OCI-LY7 (cell line): ENCODE measurements around the gene GDI1. TPM values are rescaled to one million over a fixed set of nuclear protein-coding genes. Genes with fewer than 3 reads are reported as not detected.

Experiments used
- BruUV-seq: library from RNA; stranded (reverse); fragments of 400-500 nt; replicated peaks from 2 replicates; lab custom pipeline; 2021; lab: Mats Ljungman, UMichigan
- CTCF ChIA-PET: fragments of 300-600 bp; sonication (Branson Sonifier 250); formaldehyde crosslinking; loops from one replicate; lab custom pipeline; 2022; ENCODE audit warnings: antibody characterized with exemption; ENCODE audit not compliant: unreplicated experiment; lab: Charles Lee
- POLR2A ChIA-PET: fragments of 300-600 bp; sonication (Branson Sonifier 250); formaldehyde crosslinking; loops from one replicate; lab custom pipeline; 2022; ENCODE audit warnings: antibody characterized with exemption; lab: Charles Lee
- DNase-seq: peaks from one replicate; pipeline ENCODE4 v3.0.0-alpha.2; 2015; ENCODE audit warnings: low spot score
- H2AFZ ChIP-seq: fragments of 200-600 bp; sonication (generic), shearing (Covaris generic); 2 replicates; pipeline ENCODE4 v1.6.1; 2014; ENCODE audit warnings: mild to moderate bottlenecking, antibody characterized with exemption, low read length, moderate library complexity
- H3K27ac ChIP-seq: fragments of 200-600 bp; sonication (generic); 2 replicates; pipeline ENCODE4 v1.5.1; 2014; ENCODE audit warnings: mixed run types, low read depth, mild to moderate bottlenecking, moderate library complexity, low read length, inconsistent platforms; ENCODE audit not compliant: poor library complexity, severe bottlenecking
- H3K36me3 ChIP-seq: fragments of 200-600 bp; sonication (generic); 2 replicates; pipeline ENCODE4 v1.6.1; 2014; ENCODE audit warnings: mild to moderate bottlenecking, antibody characterized with exemption, low read length, moderate library complexity, mixed read lengths; ENCODE audit not compliant: insufficient read depth
- H3K4me1 ChIP-seq: fragments of 200-600 bp; sonication (generic); 2 replicates; pipeline ENCODE4 v1.5.1; 2014; ENCODE audit warnings: mild to moderate bottlenecking, low read length; ENCODE audit not compliant: insufficient read depth, poor library complexity, severe bottlenecking
- H3K4me2 ChIP-seq: fragments of 200-600 bp; sonication (generic); 2 replicates; pipeline ENCODE4 v1.6.1; 2014; ENCODE audit warnings: mild to moderate bottlenecking, low read length
- H3K4me3 ChIP-seq: fragments of 200-600 bp; sonication (generic); 2 replicates; pipeline ENCODE4 v1.5.1; 2014; ENCODE audit warnings: mild to moderate bottlenecking, low read depth, low read length; ENCODE audit not compliant: poor library complexity, severe bottlenecking
- H3K79me2 ChIP-seq: fragments of 200-600 bp; sonication (generic); 2 replicates; pipeline ENCODE4 v1.6.1; 2016; ENCODE audit warnings: low read depth, mild to moderate bottlenecking, low read length, moderate library complexity, mixed read lengths; ENCODE audit not compliant: insufficient read depth
- H3K9me2 ChIP-seq: fragments of 200-600 bp; sonication (generic); 2 replicates; pipeline ENCODE4 v1.6.1; 2016; ENCODE audit warnings: mild to moderate bottlenecking, low read length, mixed read lengths; ENCODE audit not compliant: insufficient read depth
- H3K9me3 ChIP-seq: fragments of 200-600 bp; sonication (generic); 2 replicates; pipeline ENCODE4 v1.6.1; 2014; ENCODE audit warnings: mild to moderate bottlenecking, mixed run types, low read length, mixed read lengths
- H4K20me1 ChIP-seq: fragments of 200-600 bp; sonication (generic); 2 replicates; pipeline ENCODE4 v1.6.1; 2014; ENCODE audit warnings: mild to moderate bottlenecking, antibody characterized with exemption, low read length, moderate library complexity, mixed read lengths; ENCODE audit not compliant: insufficient read depth
- EZH2phosphoT487 ChIP-seq: fragments of 200-600 bp; sonication (generic); IDR thresholded peaks from 2 replicates; pipeline ENCODE4 v1.6.1; 2018; ENCODE audit warnings: low read depth, borderline replicate concordance, mild to moderate bottlenecking, mixed run types, antibody characterized with exemption, low read length, moderate library complexity, mixed read lengths
- intact Hi-C: fragments of 100-400 bp; cut with micrococcal nuclease; formaldehyde crosslinking; loops from one replicate; pipeline ENCODE4 v1.10.0; 2022; ENCODE audit not compliant: unreplicated experiment
- total RNA-seq, 2 experiments: library from RNA; depleted of rRNA in 1 of 2; stranded (reverse); fragments of >200 nt in 1 of 2; shearing (Covaris generic) in 1 of 2; gene quantifications; 2 replicates each; pipeline ENCODE4 v1.2.3, GENCODE V29; 2014 to 2022
- TF ChIP-seq, protein P1 (sequence below): fragments of 200-600 bp; sonication (generic); conservative IDR thresholded peaks from 2 replicates; pipeline ENCODE4 v1.5.1; 2014; ENCODE audit warnings: mild to moderate bottlenecking, antibody characterized with exemption, low read length, moderate library complexity, mixed read lengths

GDI1 gene
- total RNA-seq, 2 experiments from 2014 or later: 76.6 to 103 TPM

GRCh38 chrX:154487518-154488290, 50.8 kb downstream of the GDI1 start:
- peaks cover 27% of the 10 kb centered on the region for H3K36me3 ChIP-seq
- H3K4me3 ChIP-seq: peak overlapping the region; percentile 98
- intact Hi-C loops: loop anchor here (5.0 kb wide), 1 partner anchor 40 kb away; no protein-coding TSS in a partner anchor
- no peak for DNase-seq
- POLR2A ChIA-PET: interaction anchor here (0.5 to 1.0 kb wide), 3 partner anchors 11 to 61 kb away, joined by 3 to 4 read pairs (median 3); no protein-coding TSS in a partner anchor
- no peaks in the 10 kb centered on the region for H3K9me2 ChIP-seq
- H3K27ac ChIP-seq: no peak overlapping the region
- no peak overlapping the region for H2AFZ ChIP-seq
- H4K20me1 ChIP-seq: no peaks in the 10 kb centered on the region
- no peaks in the 10 kb centered on the region for H3K9me3 ChIP-seq
- no TSS peak for BruUV-seq
- no peak for TF ChIP-seq EZH2phosphoT487
- TF ChIP-seq, protein P1, sequence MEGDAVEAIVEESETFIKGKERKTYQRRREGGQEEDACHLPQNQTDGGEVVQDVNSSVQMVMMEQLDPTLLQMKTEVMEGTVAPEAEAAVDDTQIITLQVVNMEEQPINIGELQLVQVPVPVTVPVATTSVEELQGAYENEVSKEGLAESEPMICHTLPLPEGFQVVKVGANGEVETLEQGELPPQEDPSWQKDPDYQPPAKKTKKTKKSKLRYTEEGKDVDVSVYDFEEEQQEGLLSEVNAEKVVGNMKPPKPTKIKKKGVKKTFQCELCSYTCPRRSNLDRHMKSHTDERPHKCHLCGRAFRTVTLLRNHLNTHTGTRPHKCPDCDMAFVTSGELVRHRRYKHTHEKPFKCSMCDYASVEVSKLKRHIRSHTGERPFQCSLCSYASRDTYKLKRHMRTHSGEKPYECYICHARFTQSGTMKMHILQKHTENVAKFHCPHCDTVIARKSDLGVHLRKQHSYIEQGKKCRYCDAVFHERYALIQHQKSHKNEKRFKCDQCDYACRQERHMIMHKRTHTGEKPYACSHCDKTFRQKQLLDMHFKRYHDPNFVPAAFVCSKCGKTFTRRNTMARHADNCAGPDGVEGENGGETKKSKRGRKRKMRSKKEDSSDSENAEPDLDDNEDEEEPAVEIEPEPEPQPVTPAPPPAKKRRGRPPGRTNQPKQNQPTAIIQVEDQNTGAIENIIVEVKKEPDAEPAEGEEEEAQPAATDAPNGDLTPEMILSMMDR: no peak
- peak overlapping the region; percentile 83 for H3K4me2 ChIP-seq
- CTCF ChIA-PET: interaction anchor here (0.6 kb wide), 3 partner anchors 26 to 551 kb away, joined by 3 to 5 read pairs (median 3); partner anchors contain the start of gene TMEM187
- H3K79me2 ChIP-seq: peaks cover 16% of the 10 kb centered on the region
- H3K4me1 ChIP-seq: peaks cover 43% of the 10 kb centered on the region

- no peaks in the 10 kb centered on the region for H3K9me3 ChIP-seq
- peaks cover 25% of the 10 kb centered on the region for H3K36me3 ChIP-seq
- DNase-seq: no peak
- H3K9me2 ChIP-seq: no peaks in the 10 kb centered on the region
- H3K79me2 ChIP-seq: peaks cover 16% of the 10 kb centered on the region
- peaks cover 36% of the 10 kb centered on the region for H3K4me1 ChIP-seq
- H3K4me2 ChIP-seq: peak overlapping the region; percentile 98
- no peak overlapping the region for H3K4me3 ChIP-seq
- TF ChIP-seq EZH2phosphoT487: no peak
- TF ChIP-seq, protein P1: no peak
- POLR2A ChIA-PET: interaction anchor here (2.6 to 2.8 kb wide), 2 partner anchors 7 to 39 kb away, joined by 12 to 26 read pairs; no protein-coding TSS in a partner anchor
- intact Hi-C loops: loop anchor here (5.0 kb wide), 1 partner anchor 39 kb away; no protein-coding TSS in a partner anchor
- H3K27ac ChIP-seq: no peak overlapping the region
- H4K20me1 ChIP-seq: no peaks in the 10 kb centered on the region
- CTCF ChIA-PET: no interaction called here
- H2AFZ ChIP-seq: no peak overlapping the region
- BruUV-seq: no TSS peak
These were observed 51.6 kb downstream of the GDI1 start for GRCh38 chrX:154488336-154489075.
